GM19328 (cell line): ENCODE data around the gene THRSP.
"Not testable (repeated sequence)": the region's sequence is repeated elsewhere in the genome, so short reads cannot be mapped to it uniquely, and the experiment has no call there.

Experiments
- ATAC-seq: cut with Tn5 transposase; IDR thresholded peaks from one replicate; pipeline ENCODE4 v1.9.1; 2021; ENCODE audit warnings: mild to moderate bottlenecking, moderate library complexity; ENCODE audit not compliant: unreplicated experiment

THRSP gene

GRCh38 chr11:78063440-78064181 lies at the start of gene THRSP:
TSS of gene THRSP (plus strand) at chr11:78063861. CDS start at chr11:78063882, 21 bp downstream.
- ATAC-seq, result no peak

- ATAC-seq, result not testable (repeated sequence)
Measured at GRCh38 chr11:78014937-78015520, 48.6 kb upstream of the THRSP start.

- no peak for ATAC-seq
Measured at GRCh38 chr11:78015878-78016277, 47.8 kb upstream of the THRSP start.

- no peak for ATAC-seq
Measured at GRCh38 chr11:78019808-78020207, 43.9 kb upstream of the THRSP start.

- ATAC-seq, result no peak
Measured at GRCh38 chr11:78020246-78020645, 43.4 kb upstream of the THRSP start.

- ATAC-seq, result no peak
Measured at GRCh38 chr11:78021611-78022010, 42.0 kb upstream of the THRSP start.

GRCh38 chr11:78022397-78023396 lies 41.0 kb upstream of the THRSP start, which contains the start of gene KCTD14:
TSS of gene KCTD14 (minus strand) at chr11:78023276. CDS start at chr11:78023249, 27 bp downstream.
- ATAC-seq, result no peak

GRCh38 chr11:78023426-78023825 lies 40.2 kb upstream of the THRSP start:
- ATAC-seq, result no peak

- no peak for ATAC-seq
Measured at GRCh38 chr11:78025378-78025777, 38.3 kb upstream of the THRSP start.

- ATAC-seq, result no peak
Measured at GRCh38 chr11:78027759-78028158, 35.9 kb upstream of the THRSP start.

GRCh38 chr11:78028423-78028822 lies 35.2 kb upstream of the THRSP start:
- not testable (repeated sequence) for ATAC-seq

GRCh38 chr11:78030429-78031325 lies 33.0 kb upstream of the THRSP start:
- ATAC-seq, result no peak

- ATAC-seq, result no peak
Measured at GRCh38 chr11:78031629-78032028, 32.0 kb upstream of the THRSP start.

- no peak for ATAC-seq
Measured at GRCh38 chr11:78032090-78032489, 31.6 kb upstream of the THRSP start.

- no peak for ATAC-seq
Measured at GRCh38 chr11:78033040-78033439, 30.6 kb upstream of the THRSP start.

- ATAC-seq, result no peak
Measured at GRCh38 chr11:78034623-78035022, 29.0 kb upstream of the THRSP start.

GRCh38 chr11:78036313-78036712 lies 27.3 kb upstream of the THRSP start:
- no peak for ATAC-seq

GRCh38 chr11:78037056-78037455 lies 26.6 kb upstream of the THRSP start:
- no peak for ATAC-seq

GRCh38 chr11:78037825-78038620 lies 25.6 kb upstream of the THRSP start:
- ATAC-seq, result no peak
